ENCODE measurements around the gene MIEF2. TPM values are rescaled to one million over a fixed set of nuclear protein-coding genes. Genes with fewer than 3 reads are reported as not detected.

The MIEF2 gene
- polyA plus RNA-seq, 1 experiment = 12.0 TPM

- CTCF ChIA-PET = no interaction called here
- POLR2A ChIA-PET = no interaction called here
- DNase-seq (ENCODE audit: low read depth) = no peak
- Histone ChIP-seq H3K4me3 (ENCODE audit: low read depth, low read length) (no peak overlapping the region), H3K27me3 (ENCODE audit: control insufficient read depth, insufficient read depth, low read length) (no peaks in the 10 kb centered on the region), H3K36me3 (ENCODE audit: control insufficient read depth, insufficient read depth, low read length) (peaks cover 60% of the 10 kb centered on the region)
- TF ChIP-seq CTCF (IDR thresholded peaks at IDR 0.05; ENCODE audit: insufficient read depth, low read depth, low read length) = no peak
Observed at GRCh38 chr17:18253947-18254821, 6.3 kb upstream of the MIEF2 start.

GRCh38 chr17:18254888-18255649, 5.4 kb upstream of the MIEF2 start:
- ChIA-PET POLR2A (no interaction called here), CTCF (interaction anchor here (0.5 to 2.9 kb wide), 3 partner anchors 7 to 37 kb away, joined by 3 to 11 read pairs (median 5); no protein-coding TSS in a partner anchor)
- Histone ChIP-seq H3K4me3 (ENCODE audit: low read depth, low read length) (no peak overlapping the region), H3K27me3 (ENCODE audit: control insufficient read depth, insufficient read depth, low read length) (no peaks in the 10 kb centered on the region), H3K36me3 (ENCODE audit: control insufficient read depth, insufficient read depth, low read length) (peaks cover 57% of the 10 kb centered on the region)
- no peak for TF ChIP-seq CTCF (IDR thresholded peaks at IDR 0.05; ENCODE audit: insufficient read depth, low read depth, low read length)
- no peak for DNase-seq (ENCODE audit: low read depth)

GRCh38 chr17:18256351-18256750, 4.1 kb upstream of the MIEF2 start:
- Histone ChIP-seq H3K27me3 (ENCODE audit: control insufficient read depth, insufficient read depth, low read length) (no peaks in the 10 kb centered on the region), H3K4me3 (ENCODE audit: low read depth, low read length) (no peak overlapping the region), H3K36me3 (ENCODE audit: control insufficient read depth, insufficient read depth, low read length) (peaks cover 44% of the 10 kb centered on the region)
- ChIA-PET CTCF (interaction anchor here (1.2 to 2.9 kb wide), 3 partner anchors 8 to 64 kb away, joined by 4 to 11 read pairs (median 5); no protein-coding TSS in a partner anchor), POLR2A (no interaction called here)
- DNase-seq (ENCODE audit: low read depth) = no peak
- TF ChIP-seq CTCF (IDR thresholded peaks at IDR 0.05; ENCODE audit: insufficient read depth, low read depth, low read length) = no peak

GRCh38 chr17:18256776-18257175, 3.7 kb upstream of the MIEF2 start:
- no peak for DNase-seq (ENCODE audit: low read depth)
- CTCF ChIA-PET = interaction anchor here (1.5 to 2.9 kb wide), 2 partner anchors 9 to 64 kb away, joined by 4 to 11 read pairs; no protein-coding TSS in a partner anchor
- POLR2A ChIA-PET = no interaction called here
- no peaks in the 10 kb centered on the region for H3K27me3 ChIP-seq (ENCODE audit: control insufficient read depth, insufficient read depth, low read length)
- no peak overlapping the region for H3K4me3 ChIP-seq (ENCODE audit: low read depth, low read length)
- TF ChIP-seq CTCF (IDR thresholded peaks at IDR 0.05; ENCODE audit: insufficient read depth, low read depth, low read length) = no peak
- peaks cover 40% of the 10 kb centered on the region for H3K36me3 ChIP-seq (ENCODE audit: control insufficient read depth, insufficient read depth, low read length)

Data from BJ (cell line).